ENCODE measurements around the gene GNAI1. TPM values are rescaled to one million over a fixed set of nuclear protein-coding genes. Genes with fewer than 3 reads are reported as not detected.

GNAI1 gene
- total RNA-seq, result 10 to 100 TPM; 29.4 to 78.5 (median 35.5) TPM

- H3K9me3 ChIP-seq, result no peaks in the 10 kb centered on the region
- TF ChIP-seq EP300 (IDR thresholded peaks at IDR 0.05) (peak in 1 of 2 donors; percentile 55), CTCF (IDR thresholded peaks at IDR 0.05) (peak in 4 of 5 experiments; percentile 34 to 62 (median 52)), POLR2A (IDR thresholded peaks at IDR 0.05) (peak in 1 of 2 donors; percentile 48)
- 1 to 3% methylated on average over 6 to 16 of the region's 92 CpGs for WGBS, 2 donors
- peaks cover 0 to 41% (median 6%) of the 10 kb centered on the region in 4 donors for H3K4me1 ChIP-seq
- no peak for DNase-seq (ENCODE audit: low spot score in 2 of 2)
- H3K36me3 ChIP-seq, result no peaks in the 10 kb centered on the region
- H3K27ac ChIP-seq, result peak within 1 kb of the TSS; percentile 88 to 97 (median 91)
- H3K27me3 ChIP-seq, result no peaks in the 10 kb centered on the region
- H3K4me3 ChIP-seq, result peak within 1 kb of the TSS; percentile 61 to 94 (median 91)
Measured at GRCh38 chr7:80134536-80135308, at the start of gene GNAI1. GNAI1 (plus strand) TSS chr7:80134831; CDS start chr7:80135161, 330 bp downstream.

- TF ChIP-seq POLR2A (IDR thresholded peaks at IDR 0.05) (no peak), EP300 (IDR thresholded peaks at IDR 0.05) (no peak), CTCF (IDR thresholded peaks at IDR 0.05) (no peak)
- 39 to 47% methylated on average over 11 of the region's 11 CpGs for WGBS, 2 donors
- H3K36me3 ChIP-seq, result no peaks in the 10 kb centered on the region
- H3K27me3 ChIP-seq, result no peaks in the 10 kb centered on the region
- H3K4me1 ChIP-seq, result peaks cover 0 to 29% (median 9%) of the 10 kb centered on the region in 4 donors
- no peak for DNase-seq (ENCODE audit: low spot score in 2 of 2)
- H3K9me3 ChIP-seq, result no peaks in the 10 kb centered on the region
- H3K4me3 ChIP-seq, result no peak overlapping the region
- peak overlapping the region; percentile 34 to 79 (median 58) for H3K27ac ChIP-seq
Measured at GRCh38 chr7:80087051-80087770, 47.4 kb upstream of the GNAI1 start.

- TF ChIP-seq CTCF (IDR thresholded peaks at IDR 0.05) (no peak), POLR2A (IDR thresholded peaks at IDR 0.05) (no peak), EP300 (IDR thresholded peaks at IDR 0.05) (no peak)
- Histone ChIP-seq H3K4me1 (peaks cover 0 to 29% (median 9%) of the 10 kb centered on the region in 4 donors), H3K9me3 (no peaks in the 10 kb centered on the region), H3K36me3 (no peaks in the 10 kb centered on the region), H3K27ac (peak overlapping the region; percentile 34 to 79 (median 58)), H3K4me3 (no peak overlapping the region), H3K27me3 (no peaks in the 10 kb centered on the region)
- WGBS, 2 donors, result 18 to 20% methylated on average over 1 of the region's 1 CpG
- no peak for DNase-seq (ENCODE audit: low spot score in 2 of 2)
Measured at GRCh38 chr7:80087771-80088170, 46.9 kb upstream of the GNAI1 start.

GRCh38 chr7:80088705-80089104, 45.9 kb upstream of the GNAI1 start:
- TF ChIP-seq EP300 (IDR thresholded peaks at IDR 0.05), result no peak
- TF ChIP-seq POLR2A (IDR thresholded peaks at IDR 0.05), result no peak
- no peak for TF ChIP-seq CTCF (IDR thresholded peaks at IDR 0.05)
- Histone ChIP-seq H3K4me3 (no peak overlapping the region), H3K36me3 (no peaks in the 10 kb centered on the region), H3K27me3 (no peaks in the 10 kb centered on the region), H3K9me3 (no peaks in the 10 kb centered on the region), H3K27ac (peak overlapping the region in 3 of 4 donors; percentile 39 to 79 (median 76)), H3K4me1 (peaks cover 0 to 29% (median 9%) of the 10 kb centered on the region in 4 donors)
- no peak for DNase-seq (ENCODE audit: low spot score in 2 of 2)
- WGBS, 2 donors, result 24 to 28% methylated on average over 2 of the region's 2 CpGs

- Histone ChIP-seq H3K4me1 (peaks cover 0 to 29% (median 9%) of the 10 kb centered on the region in 4 donors), H3K4me3 (no peak overlapping the region), H3K27ac (peak overlapping the region in 1 of 4 donors; percentile 79), H3K36me3 (no peaks in the 10 kb centered on the region), H3K9me3 (no peaks in the 10 kb centered on the region), H3K27me3 (no peaks in the 10 kb centered on the region)
- no peak for TF ChIP-seq POLR2A (IDR thresholded peaks at IDR 0.05)
- WGBS, 2 donors, result 21 to 54% methylated on average over 1 of the region's 1 CpG
- DNase-seq (ENCODE audit: low spot score in 2 of 2), result no peak
Measured at GRCh38 chr7:80089366-80089765, 45.3 kb upstream of the GNAI1 start.

All from tibial nerve (tissue), 4 donors.